MM.1S (cell line): ENCODE results near the gene DACT3.

Experiments
- DNase-seq: peaks from one replicate; pipeline ENCODE4 v3.0.0-alpha.2; 2015
- H2AFZ ChIP-seq: fragments of 300-600 bp; sonication (generic); 2 replicates; pipeline ENCODE4 v1.6.0; 2016; ENCODE audit warnings: antibody characterized with exemption, low read length
- H3F3A ChIP-seq: fragments of 300-600 bp; sonication (generic); 2 replicates; pipeline ENCODE4 v1.6.1; 2016; ENCODE audit warnings: mild to moderate bottlenecking, antibody characterized with exemption, low read length, moderate library complexity, mixed read lengths; ENCODE audit not compliant: insufficient read depth
- H3K27ac ChIP-seq: fragments of 300-600 bp; sonication (generic); 2 replicates; pipeline ENCODE4 v1.5.1; 2016; ENCODE audit warnings: mild to moderate bottlenecking, low read length
- H3K27me3 ChIP-seq: fragments of 300-600 bp; sonication (generic); replicated peaks from 2 replicates; pipeline ENCODE4 v1.6.0; 2016; ENCODE audit warnings: low read length; ENCODE audit not compliant: insufficient read depth
- H3K36me3 ChIP-seq: fragments of 300-600 bp; sonication (generic); replicated peaks from 2 replicates; pipeline ENCODE4 v1.6.1; 2016; ENCODE audit warnings: mild to moderate bottlenecking, low read length, mixed read lengths; ENCODE audit not compliant: insufficient read depth
- H3K4me1 ChIP-seq: fragments of 300-600 bp; sonication (generic); 2 replicates; pipeline ENCODE4 v1.6.1; 2016; ENCODE audit warnings: low read length, mixed read lengths
- H3K4me2 ChIP-seq: fragments of 300-600 bp; sonication (generic); 2 replicates; pipeline ENCODE4 v1.6.0; 2016; ENCODE audit warnings: low read depth, low read length
- H3K4me3 ChIP-seq: fragments of 300-600 bp; sonication (generic); 2 replicates; pipeline ENCODE4 v1.5.1; 2016; ENCODE audit warnings: low read length, mixed read lengths
- H3K79me2 ChIP-seq: fragments of 300-600 bp; sonication (generic); 2 replicates; pipeline ENCODE4 v1.6.1; 2016; ENCODE audit warnings: mixed run types, low read length, mixed read lengths
- H3K9ac ChIP-seq: fragments of 300-600 bp; sonication (generic); 2 replicates; pipeline ENCODE4 v1.6.1; 2016; ENCODE audit warnings: low read length, mixed read lengths
- H3K9me2 ChIP-seq: fragments of 300-600 bp; sonication (generic); replicated peaks from 2 replicates; pipeline ENCODE4 v1.6.1; 2016; ENCODE audit warnings: mild to moderate bottlenecking, low read length, mixed read lengths; ENCODE audit not compliant: insufficient read depth
- H3K9me3 ChIP-seq: fragments of 300-600 bp; sonication (generic); replicated peaks from 2 replicates; pipeline ENCODE4 v1.6.1; 2016; ENCODE audit warnings: mild to moderate bottlenecking, low read length, mixed read lengths; ENCODE audit not compliant: insufficient read depth
- H4K20me1 ChIP-seq: fragments of 300-600 bp; sonication (generic); 2 replicates; pipeline ENCODE4 v1.6.1; 2016; ENCODE audit warnings: mild to moderate bottlenecking, low read length, moderate library complexity, mixed read lengths; ENCODE audit not compliant: insufficient read depth
- CTCF ChIP-seq: fragments of 300-600 bp; sonication (generic); IDR thresholded peaks from 2 replicates; pipeline ENCODE4 v1.5.1; 2016; ENCODE audit warnings: antibody characterized with exemption, low read length, mixed read lengths
- EZH2 ChIP-seq: fragments of 300-600 bp; sonication (generic); optimal IDR thresholded peaks from 2 replicates; pipeline ENCODE3; 2017; ENCODE audit warnings: low read depth, mild to moderate bottlenecking, antibody characterized with exemption, low read length, mixed read lengths
- EZH2phosphoT487 ChIP-seq: fragments of 300-600 bp; sonication (generic); IDR thresholded peaks from 2 replicates; pipeline ENCODE4 v1.6.1; 2018; ENCODE audit warnings: antibody characterized with exemption, low read length

The DACT3 gene

GRCh38 chr19:46611776-46612175 is 49.2 kb downstream of the DACT3 start:
- no peak overlapping the region; the same call in 1 of the 2 replicates for H3K4me2 ChIP-seq
- H3K9me2 ChIP-seq: no peaks in the 10 kb centered on the region
- no peak overlapping the region for H3K9ac ChIP-seq
- H3K4me1 ChIP-seq: peaks cover 21% of the 10 kb centered on the region
- no peak overlapping the region for H2AFZ ChIP-seq
- H4K20me1 ChIP-seq: peaks cover 26% of the 10 kb centered on the region
- H3K79me2 ChIP-seq: 0 out of 2 replicates have a peak, but pooled peaks cover under 1% of the 10 kb centered on the region
- peaks cover 11% of the 10 kb centered on the region; the same call in 1 of the 2 replicates for H3K36me3 ChIP-seq
- no peak overlapping the region for H3K4me3 ChIP-seq
- peaks cover 51% of the 10 kb centered on the region for H3K27me3 ChIP-seq
- TF ChIP-seq EZH2phosphoT487 (no peak), CTCF (no peak), EZH2 (no peak)
- no peak overlapping the region for H3K27ac ChIP-seq
- no peaks in the 10 kb centered on the region for H3K9me3 ChIP-seq
- H3F3A ChIP-seq: peaks cover 23% of the 10 kb centered on the region
- DNase-seq: no peak

GRCh38 chr19:46610851-46611770 is 49.9 kb downstream of the DACT3 start:
- Histone ChIP-seq H3K9me2 (no peaks in the 10 kb centered on the region), H3K36me3 (peaks cover 11% of the 10 kb centered on the region; the same call in 1 of the 2 replicates), H3F3A (peaks cover 23% of the 10 kb centered on the region), H3K79me2 (0 out of 2 replicates have a peak, but pooled peaks cover 3% of the 10 kb centered on the region), H3K9me3 (no peaks in the 10 kb centered on the region), H3K27me3 (peaks cover 44% of the 10 kb centered on the region), H4K20me1 (peaks cover 30% of the 10 kb centered on the region), H3K9ac (no peak overlapping the region), H3K4me3 (no peak overlapping the region), H3K4me1 (peaks cover 18% of the 10 kb centered on the region), H2AFZ (no peak overlapping the region), H3K4me2 (no peak overlapping the region; the same call in 1 of the 2 replicates), H3K27ac (no peak overlapping the region)
- peak; percentile 15 for TF ChIP-seq CTCF
- no peak for TF ChIP-seq EZH2
- peak; percentile 89 for TF ChIP-seq EZH2phosphoT487
- DNase-seq: peak; percentile 75

DNA sequence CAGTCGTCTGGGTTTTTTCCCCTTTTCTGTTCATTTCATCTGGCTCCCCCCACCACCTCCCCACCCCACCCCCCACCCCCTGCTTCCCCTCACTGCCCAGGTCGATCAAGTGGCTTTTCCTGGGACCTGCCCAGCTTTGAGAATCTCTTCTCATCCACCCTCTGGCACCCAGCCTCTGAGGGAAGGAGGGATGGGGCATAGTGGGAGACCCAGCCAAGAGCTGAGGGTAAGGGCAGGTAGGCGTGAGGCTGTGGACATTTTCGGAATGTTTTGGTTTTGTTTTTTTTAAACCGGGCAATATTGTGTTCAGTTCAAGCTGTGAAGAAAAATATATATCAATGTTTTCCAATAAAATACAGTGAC is 50.6 kb downstream of the DACT3 start:
- H3K4me1 ChIP-seq: peaks cover 18% of the 10 kb centered on the region
- H3K79me2 ChIP-seq: peaks cover 9% of the 10 kb centered on the region
- no peak overlapping the region for H3K4me2 ChIP-seq
- H3K9me3 ChIP-seq: no peaks in the 10 kb centered on the region
- H4K20me1 ChIP-seq: peaks cover 37% of the 10 kb centered on the region
- peaks cover 39% of the 10 kb centered on the region for H3K27me3 ChIP-seq
- no peak for DNase-seq
- peaks cover 11% of the 10 kb centered on the region; the same call in 1 of the 2 replicates for H3K36me3 ChIP-seq
- no peak overlapping the region for H3K4me3 ChIP-seq
- TF ChIP-seq CTCF (no peak), EZH2 (no peak), EZH2phosphoT487 (no peak)
- peaks cover 23% of the 10 kb centered on the region for H3F3A ChIP-seq
- no peaks in the 10 kb centered on the region for H3K9me2 ChIP-seq
- H3K9ac ChIP-seq: no peak overlapping the region
- no peak overlapping the region for H2AFZ ChIP-seq
- H3K27ac ChIP-seq: no peak overlapping the region
